ENCODE data around the gene PLA2G4A.

Gene PLA2G4A

DNA sequence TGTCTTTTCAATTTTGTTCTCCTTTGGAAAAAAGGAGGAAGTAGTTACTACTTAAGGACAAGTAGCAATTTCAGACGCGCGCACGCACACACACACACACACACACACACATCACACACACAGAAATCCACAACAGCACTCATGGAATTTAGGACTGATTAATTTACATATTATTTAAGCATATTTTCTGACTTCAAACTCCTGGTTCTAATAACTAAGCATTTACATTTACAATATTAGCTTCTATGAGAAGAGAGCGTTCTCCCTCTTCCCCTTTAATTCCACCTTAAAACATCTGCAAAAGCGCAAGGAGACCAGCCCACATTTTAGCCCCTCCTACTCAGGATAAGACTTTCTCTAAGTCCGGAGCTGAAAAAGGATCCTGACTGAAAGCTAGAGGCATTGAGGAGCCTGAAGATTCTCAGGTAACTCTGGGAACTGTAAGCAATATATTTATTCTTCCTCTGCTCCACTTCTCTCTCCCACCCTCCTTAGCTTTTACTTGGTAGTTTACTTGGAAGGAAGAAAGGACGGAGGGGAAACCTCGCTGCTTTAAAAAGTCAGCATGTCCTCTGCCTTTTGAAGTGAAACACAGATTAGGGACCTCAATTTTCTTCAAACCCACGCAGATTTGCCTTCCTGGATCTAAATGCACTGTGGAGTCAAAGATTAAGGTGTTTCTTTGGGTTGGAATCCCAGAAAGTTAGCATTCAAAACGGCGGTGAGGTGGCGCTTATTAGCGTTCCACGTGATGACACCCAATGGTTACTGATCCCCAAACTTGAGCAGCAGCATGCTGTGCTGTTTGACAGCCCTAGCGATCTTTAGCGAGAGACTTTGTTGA, at the start of gene PLA2G4A:
TSS of gene PLA2G4A (plus strand) at position 339 of the 844 bp plus-strand sequence. CDS start 25,406 bp downstream, outside the sequence.
- DNase-seq, result peak; percentile 22

GRCh38 chr1:186780076-186780475, 48.7 kb upstream of the PLA2G4A start:
- DNase-seq, result no peak

- no peak for DNase-seq
Measured at GRCh38 chr1:186781730-186782129, 47.0 kb upstream of the PLA2G4A start.

GRCh38 chr1:186782791-186783190, 46.0 kb upstream of the PLA2G4A start:
- DNase-seq, result no peak

DNA sequence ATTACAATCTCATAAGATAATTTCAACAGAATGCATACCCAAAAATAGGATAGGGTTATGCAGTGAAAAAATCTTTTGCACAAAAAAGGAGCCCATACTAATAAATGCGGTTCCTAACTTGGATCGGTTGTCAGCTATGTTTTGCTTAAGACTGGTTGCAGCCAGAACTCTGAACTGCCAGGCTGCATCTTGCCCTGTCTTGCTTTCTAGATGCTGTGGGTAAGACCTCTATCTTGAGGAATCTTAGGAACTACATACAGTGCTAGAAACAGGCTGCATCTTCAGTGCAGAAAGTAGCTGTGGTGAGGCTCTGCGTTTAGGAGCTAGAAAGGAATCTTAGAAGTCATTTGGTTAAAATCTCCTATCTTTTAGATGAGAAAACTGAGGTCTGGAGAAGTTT, 45.6 kb upstream of the PLA2G4A start:
- no peak for DNase-seq

DNA sequence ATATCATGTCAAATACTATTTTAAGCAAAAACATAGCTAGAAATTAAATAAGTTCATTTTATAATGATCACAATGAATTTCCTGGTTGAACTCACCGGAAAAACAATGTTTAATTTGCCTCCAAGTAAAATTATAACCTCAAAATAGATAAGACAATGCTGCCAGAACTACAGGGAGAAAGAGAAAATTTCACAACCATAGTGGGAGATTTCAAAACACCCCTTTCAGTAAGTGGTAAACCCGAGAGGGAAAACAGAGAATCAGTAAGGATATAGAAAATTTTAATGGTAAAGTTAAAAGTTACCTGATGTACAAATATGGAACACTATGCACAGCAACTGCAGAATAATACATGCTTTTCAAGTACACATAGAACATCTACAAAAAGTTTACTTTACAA, 43.2 kb upstream of the PLA2G4A start:
- no peak for DNase-seq

DNA sequence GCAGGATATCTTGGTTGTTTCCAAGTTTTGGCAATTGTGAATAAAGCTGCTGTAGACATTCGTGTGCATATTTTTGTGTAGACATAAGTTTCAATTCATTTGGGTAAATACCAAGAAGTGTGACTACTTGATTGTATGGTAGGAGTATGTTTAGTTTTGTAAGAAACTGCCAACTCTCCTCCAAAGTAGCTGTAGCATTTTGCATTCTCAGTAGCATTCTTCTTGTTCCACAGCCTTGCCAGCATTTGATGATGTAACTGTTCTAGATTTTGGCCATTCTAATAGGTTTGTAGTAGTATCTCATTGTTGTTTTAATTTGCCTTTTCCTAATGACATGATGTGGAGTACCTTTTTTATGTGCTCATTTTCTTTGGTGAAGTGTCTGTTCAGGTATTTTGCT, 38.6 kb upstream of the PLA2G4A start:
- no peak for DNase-seq

GRCh38 chr1:186792870-186793581, 35.7 kb upstream of the PLA2G4A start:
- no peak for DNase-seq

- no peak for DNase-seq
Measured at GRCh38 chr1:186793582-186793927, 35.2 kb upstream of the PLA2G4A start.

DNA sequence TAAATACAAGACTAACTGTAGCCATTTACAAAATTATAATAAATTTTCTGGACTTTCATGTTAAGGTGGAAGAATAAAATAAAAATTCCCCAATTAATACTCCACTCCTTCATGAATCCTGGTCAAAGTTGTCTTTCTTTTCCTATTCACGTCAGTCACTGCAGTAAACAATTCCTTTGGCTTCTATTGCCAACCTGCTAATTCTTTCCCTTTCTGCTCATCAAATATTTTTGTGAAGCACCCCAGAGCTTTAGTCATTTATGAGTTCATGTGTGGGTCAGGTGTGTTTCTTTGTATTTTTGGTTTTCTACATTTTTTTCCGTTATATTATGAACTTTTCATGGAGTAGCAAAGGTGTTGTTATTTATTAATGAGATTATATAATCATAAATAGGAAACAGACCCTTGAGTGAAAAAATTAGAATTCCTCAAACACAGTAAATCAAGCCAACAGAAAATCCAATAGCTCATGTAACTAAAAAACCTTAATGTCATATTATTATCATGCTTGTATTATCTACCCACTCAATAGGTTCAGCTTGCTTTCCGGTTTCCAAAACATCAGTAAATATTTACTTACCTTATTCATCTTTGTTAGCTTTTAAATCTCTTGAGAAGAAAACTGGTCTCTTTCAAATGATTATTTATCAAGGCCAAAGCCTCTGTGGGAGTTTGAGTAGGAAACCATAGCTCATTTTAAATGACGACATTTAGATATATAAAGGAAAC, 29.6 kb upstream of the PLA2G4A start:
- DNase-seq, result no peak

DNA sequence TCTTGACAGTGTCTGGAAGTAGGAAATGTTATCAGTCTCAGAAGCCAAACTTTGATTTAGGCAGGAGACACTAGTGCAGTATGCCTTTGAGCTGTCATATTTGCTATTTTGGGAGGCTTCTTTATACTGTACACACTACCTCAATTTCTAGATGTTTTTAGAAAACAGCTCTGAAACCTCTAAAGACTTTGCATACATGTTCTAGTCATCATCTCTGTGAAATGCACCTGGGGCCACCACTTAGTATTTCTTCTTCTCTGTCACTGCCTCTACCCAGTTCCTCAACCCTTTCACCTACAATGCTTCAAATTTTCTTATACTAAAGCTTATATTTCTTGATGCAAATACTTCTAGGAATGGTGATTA, 29.1 kb upstream of the PLA2G4A start:
- DNase-seq, result no peak

- no peak for DNase-seq
Measured at GRCh38 chr1:186802388-186802787, 26.4 kb upstream of the PLA2G4A start.

GRCh38 chr1:186804679-186805078, 24.1 kb upstream of the PLA2G4A start:
- no peak for DNase-seq

DNA sequence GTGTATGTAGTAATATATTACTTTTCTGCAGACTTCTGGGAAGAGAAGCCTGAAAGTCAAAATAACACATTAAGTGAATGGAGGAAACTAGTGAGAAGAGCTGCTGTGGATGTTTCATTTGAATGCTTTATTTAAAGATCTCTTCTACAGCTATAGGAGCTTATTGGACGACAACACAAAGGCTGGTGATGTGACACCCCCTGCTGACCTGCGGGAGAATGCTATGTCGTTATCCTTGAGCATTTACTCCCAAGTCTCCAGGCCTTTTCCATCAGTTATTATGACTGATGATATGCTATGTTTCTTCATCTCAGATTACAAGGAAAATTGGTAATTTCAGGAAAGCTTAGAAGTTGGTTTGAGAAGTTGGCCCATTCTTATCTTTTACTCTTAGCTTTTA, 22.3 kb upstream of the PLA2G4A start:
- DNase-seq, result peak; percentile 4

GRCh38 chr1:186807163-186807562, 21.6 kb upstream of the PLA2G4A start:
- no peak for DNase-seq

- DNase-seq, result no peak
Measured at GRCh38 chr1:186811892-186812291, 16.9 kb upstream of the PLA2G4A start.

- no peak for DNase-seq
Measured at GRCh38 chr1:186812570-186812969, 16.2 kb upstream of the PLA2G4A start.

DNA sequence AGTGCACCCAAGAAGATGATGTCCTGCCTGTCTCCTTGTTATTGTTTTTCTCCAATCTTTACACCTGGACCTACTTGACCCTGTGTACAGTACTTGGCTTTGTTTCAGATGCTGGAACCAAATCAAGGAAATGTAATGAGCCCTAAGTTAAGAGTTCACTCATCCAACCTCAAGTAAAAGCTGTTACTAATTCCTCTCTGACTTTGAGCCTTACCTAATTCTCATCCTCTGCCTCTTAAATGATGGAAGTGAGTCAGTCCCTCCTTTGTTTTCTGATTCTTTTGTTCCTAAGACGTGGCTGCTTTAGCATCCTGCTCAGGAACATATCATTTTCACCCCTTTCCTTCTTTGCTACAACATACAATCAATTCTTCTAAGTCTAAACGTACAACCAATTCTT, 15.3 kb upstream of the PLA2G4A start:
- no peak for DNase-seq

DNA sequence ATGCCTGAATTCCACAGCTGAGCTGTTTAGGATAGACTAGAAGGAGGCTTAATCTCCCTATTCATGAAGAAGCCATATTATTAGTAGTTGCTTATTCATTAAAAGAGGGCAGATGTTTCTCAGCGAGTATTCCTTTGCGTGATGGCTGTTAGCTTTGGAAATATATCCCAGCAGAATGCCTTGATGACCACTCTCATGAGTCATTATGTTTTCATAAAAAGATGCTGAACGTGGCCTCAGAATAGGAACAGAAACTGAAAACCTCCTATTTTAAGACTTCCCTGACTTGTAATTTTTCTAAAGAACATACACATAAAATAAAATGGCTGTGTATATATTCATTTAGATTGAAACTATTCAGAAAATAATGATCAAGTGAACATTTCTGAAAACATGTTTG, 9.6 kb upstream of the PLA2G4A start:
- DNase-seq, result no peak

GRCh38 chr1:186819563-186819962, 9.2 kb upstream of the PLA2G4A start:
- no peak for DNase-seq

DNA sequence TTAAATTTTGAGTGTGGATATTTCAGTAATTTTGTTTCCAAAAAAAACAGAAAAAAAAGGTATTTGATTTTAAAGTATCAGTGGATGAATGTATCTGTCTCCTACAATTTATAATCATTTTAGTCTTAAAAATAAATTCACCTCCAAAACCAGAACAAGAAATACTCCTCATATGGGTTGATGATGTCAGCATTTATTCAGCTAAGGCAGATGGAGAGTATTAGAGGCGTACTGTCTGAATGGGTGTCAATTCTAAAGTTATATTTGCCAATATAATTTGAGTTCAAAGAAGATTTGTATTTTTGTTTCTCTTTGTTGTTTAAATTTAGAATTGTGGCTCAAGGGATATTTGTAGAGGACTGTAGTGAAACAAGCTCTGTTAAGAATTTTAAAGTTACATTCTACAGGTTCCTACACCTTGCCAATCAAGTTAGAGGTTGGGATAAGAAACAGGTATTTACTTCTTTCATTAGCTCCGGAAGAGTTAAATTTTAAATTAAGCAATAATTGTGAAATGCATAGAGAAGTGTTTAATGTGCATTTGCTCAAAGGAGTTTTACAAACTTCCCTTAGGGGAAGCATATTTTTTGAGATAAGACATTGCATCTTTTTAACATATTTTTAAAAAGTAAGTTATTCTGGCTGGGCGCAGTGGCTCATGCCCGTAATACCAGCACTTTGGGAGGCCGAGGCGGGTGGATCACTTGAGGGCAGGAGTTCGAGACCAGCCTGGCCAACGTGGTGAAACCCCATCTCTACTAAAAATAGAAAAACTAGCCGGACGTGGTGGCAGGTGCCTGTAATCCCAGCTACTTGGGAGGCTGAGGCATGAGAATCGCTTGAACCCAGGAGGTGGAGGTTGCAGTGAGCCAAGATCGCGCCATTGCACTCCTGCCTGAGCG, 1.2 kb downstream of the PLA2G4A start:
- no peak for DNase-seq

DNA sequence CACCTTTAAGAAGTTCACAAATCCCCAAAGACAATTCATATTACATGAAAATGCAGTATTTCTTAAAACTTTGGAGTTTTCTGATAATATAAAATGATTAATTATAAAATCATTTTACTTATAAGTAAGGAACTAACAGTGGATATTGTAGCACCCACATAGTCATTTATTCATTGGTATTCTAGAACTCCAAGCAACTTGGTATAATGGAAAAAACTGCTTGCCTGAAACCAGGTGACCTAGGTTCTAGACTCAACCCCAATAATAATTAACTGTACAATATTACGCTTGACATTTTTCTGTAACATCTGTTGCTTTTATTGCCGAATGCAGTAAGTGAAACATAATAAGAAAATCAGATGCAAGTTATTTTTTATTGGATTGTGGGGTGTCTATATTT, 2.4 kb downstream of the PLA2G4A start:
- DNase-seq, result no peak

All from activated CD4-positive, alpha-beta T cell treated with anti-CD3 and anti-CD28 coated beads, Interleukin-10, Interleukin-2, amounts not matched to agents 100 ng/mL and 50 ng/mL, durations not matched to agents 16 hours and 8 hours (primary cell).